Stomach smooth muscle (tissue), 2 donors: ENCODE results near the gene TMPRSS9.
"Not testable (repeated sequence)": the region's sequence is repeated elsewhere in the genome, so short reads cannot be mapped to it uniquely, and the experiment has no call there.

Source experiments
- H3K27ac ChIP-seq: one replicate; pipeline ENCODE4 v1.7.0; 2013; ENCODE audit warnings: mild to moderate bottlenecking, low read length, inconsistent platforms
- H3K27me3 ChIP-seq, 2 donors: one replicate each; pipeline ENCODE4 v1.7.0; 2013; ENCODE audit warnings: low read length in 2 of 2; ENCODE audit not compliant: insufficient read depth in 2 of 2, control insufficient read depth in 1 of 2
- H3K36me3 ChIP-seq, 2 donors: one replicate each; pipeline ENCODE4 v1.7.0; 2013; ENCODE audit warnings: low read length in 2 of 2; ENCODE audit not compliant: control insufficient read depth in 2 of 2, insufficient read depth in 2 of 2
- H3K4me1 ChIP-seq: one replicate; pipeline ENCODE4 v1.7.0; 2013; ENCODE audit warnings: low read length; ENCODE audit not compliant: control insufficient read depth, insufficient read depth
- H3K4me3 ChIP-seq, 2 donors: one replicate each; pipeline ENCODE4 v1.7.0; 2013; ENCODE audit warnings: low read length in 2 of 2
- H3K9ac ChIP-seq, 2 donors: one replicate each; pipeline ENCODE4 v1.7.0; 2013; ENCODE audit warnings: low read length in 2 of 2, mild to moderate bottlenecking in 1 of 2
- H3K9me3 ChIP-seq, 2 donors: one replicate each; pipeline ENCODE4 v1.7.0; 2013; ENCODE audit warnings: low read length in 2 of 2; ENCODE audit not compliant: control insufficient read depth in 2 of 2
- donor health status: healthy.
- donor health status: Pancreatic carcinoma.

Gene TMPRSS9

DNA sequence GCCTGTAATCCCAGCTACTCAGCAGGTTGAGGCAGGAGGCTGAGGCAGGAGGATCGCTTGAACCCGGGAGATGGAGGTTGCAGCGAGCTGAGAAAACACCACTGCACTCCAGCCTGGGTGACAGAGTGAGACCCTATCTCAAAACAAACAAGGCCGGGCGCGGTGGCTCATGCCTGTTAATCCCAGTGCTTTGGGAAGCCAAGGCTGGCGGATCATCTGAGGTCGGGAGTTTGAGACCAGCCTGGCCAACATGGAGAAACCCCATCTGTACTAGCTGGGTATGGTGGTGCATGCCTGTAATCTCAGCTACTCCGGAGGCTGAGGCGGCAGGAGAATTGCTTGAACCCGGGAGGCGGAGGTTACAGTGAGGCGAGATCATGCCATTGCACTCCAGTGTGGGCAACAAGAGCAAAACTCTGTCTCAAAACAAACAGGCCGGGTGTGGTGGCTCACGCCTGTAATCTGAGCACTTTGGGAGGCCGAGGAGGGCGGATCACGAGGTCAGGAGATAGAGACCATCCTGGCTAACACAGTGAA, 35.3 kb downstream of the TMPRSS9 start:
- not testable (repeated sequence) for H3K27ac ChIP-seq, H3K9ac ChIP-seq, H3K4me3 ChIP-seq, H3K36me3 ChIP-seq, H3K27me3 ChIP-seq, H3K9me3 ChIP-seq, H3K4me1 ChIP-seq

DNA sequence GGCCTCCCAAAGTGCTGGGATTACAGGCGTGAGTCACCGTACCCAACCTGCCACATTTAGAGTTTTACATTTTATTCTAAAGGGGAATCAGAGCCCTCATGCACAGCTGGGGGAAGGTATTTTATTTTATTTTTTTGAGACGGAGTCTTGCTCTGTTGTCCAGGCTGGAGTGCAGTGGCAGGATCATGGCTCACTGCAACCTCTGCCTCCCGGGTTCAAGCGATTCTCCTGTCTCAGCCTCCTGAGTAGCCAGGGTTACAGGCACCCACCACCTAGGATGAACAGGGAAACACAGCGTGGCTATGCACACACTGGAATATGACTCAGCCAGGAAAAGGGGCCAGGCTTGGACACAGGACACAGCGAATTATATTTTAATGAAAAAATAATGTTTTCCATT, 37.1 kb downstream of the TMPRSS9 start:
- not testable (repeated sequence) for H3K9me3 ChIP-seq, H3K4me1 ChIP-seq, H3K27ac ChIP-seq, H3K27me3 ChIP-seq, H3K4me3 ChIP-seq, H3K9ac ChIP-seq, H3K36me3 ChIP-seq

DNA sequence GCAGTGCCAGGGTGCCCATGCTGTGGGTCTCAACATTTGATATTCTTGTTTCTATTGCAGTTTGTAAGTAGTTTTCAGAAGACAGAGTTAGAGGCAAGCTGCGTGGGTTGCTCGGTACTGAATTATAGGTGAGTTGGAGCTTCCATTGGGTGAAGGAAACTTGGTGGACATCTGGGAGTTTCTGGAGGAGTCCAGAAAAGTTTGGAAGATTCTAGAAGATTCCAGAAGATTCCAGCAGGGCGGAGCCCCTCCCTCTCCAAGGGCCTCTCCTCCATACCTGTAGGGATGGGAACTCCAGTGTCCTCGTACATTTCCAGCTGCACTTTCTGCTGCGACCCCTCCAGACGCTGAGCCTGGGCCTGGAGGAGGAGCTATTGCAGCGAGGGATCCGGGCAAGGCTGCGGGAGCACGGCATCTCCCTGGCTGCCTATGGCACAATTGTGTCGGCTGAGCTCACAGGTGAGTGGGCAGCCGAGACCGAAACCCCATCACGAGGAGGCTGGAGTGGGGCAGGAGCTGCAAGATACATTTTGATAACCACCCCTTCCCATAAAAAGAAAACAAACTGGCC, 38.8 kb downstream of the TMPRSS9 start:
- Histone ChIP-seq H3K36me3 (no peaks in the 10 kb centered on the region), H3K27me3 (peaks cover 0 to 5% of the 10 kb centered on the region in 2 donors), H3K9ac (no peak overlapping the region), H3K27ac (no peak overlapping the region), H3K9me3 (no peaks in the 10 kb centered on the region), H3K4me1 (no peaks in the 10 kb centered on the region), H3K4me3 (no peak overlapping the region)

DNA sequence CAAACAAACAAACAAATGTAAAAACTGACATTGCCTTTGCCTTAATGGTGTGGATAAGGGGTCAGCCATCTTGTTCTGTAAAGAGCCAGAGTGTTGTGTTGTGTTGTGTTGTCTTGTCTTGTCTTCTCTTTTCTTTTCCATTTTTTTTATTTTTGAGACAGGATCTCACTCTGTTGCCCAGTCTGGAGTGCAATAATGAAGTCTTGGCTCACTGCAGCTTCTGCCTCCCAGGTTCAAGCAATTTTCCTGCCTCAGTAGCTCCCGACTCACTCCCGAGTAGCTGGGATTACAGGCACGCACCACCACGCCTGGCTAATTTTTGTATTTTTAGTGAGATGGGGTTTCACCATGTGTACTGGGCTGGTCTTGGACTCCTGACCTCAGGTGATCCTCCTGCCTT, 39.5 kb downstream of the TMPRSS9 start:
- Histone ChIP-seq H3K4me3 (no peak overlapping the region), H3K27me3 (peaks cover 0 to 5% of the 10 kb centered on the region in 2 donors), H3K27ac (no peak overlapping the region), H3K36me3 (no peaks in the 10 kb centered on the region), H3K9me3 (no peaks in the 10 kb centered on the region), H3K4me1 (no peaks in the 10 kb centered on the region), H3K9ac (no peak overlapping the region)

DNA sequence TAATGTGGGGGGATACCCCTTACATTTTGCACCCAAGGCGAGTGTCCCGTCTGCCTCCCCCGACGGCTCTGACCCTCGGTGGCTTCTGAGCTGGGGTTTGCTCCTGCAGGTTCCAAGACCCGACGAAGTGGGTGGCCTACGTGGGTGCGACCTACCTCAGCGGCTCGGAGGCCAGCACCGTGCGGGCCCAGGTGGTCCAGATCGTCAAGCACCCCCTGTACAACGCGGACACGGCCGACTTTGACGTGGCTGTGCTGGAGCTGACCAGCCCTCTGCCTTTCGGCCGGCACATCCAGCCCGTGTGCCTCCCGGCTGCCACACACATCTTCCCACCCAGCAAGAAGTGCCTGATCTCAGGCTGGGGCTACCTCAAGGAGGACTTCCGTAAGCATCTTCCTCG, 48.2 kb downstream of the TMPRSS9 start:
- Histone ChIP-seq H3K27me3 (peaks cover 0 to 2% of the 10 kb centered on the region in 2 donors), H3K27ac (no peak overlapping the region), H3K9me3 (no peaks in the 10 kb centered on the region), H3K4me1 (no peaks in the 10 kb centered on the region), H3K9ac (no peak overlapping the region), H3K4me3 (no peak overlapping the region), H3K36me3 (no peaks in the 10 kb centered on the region)

DNA sequence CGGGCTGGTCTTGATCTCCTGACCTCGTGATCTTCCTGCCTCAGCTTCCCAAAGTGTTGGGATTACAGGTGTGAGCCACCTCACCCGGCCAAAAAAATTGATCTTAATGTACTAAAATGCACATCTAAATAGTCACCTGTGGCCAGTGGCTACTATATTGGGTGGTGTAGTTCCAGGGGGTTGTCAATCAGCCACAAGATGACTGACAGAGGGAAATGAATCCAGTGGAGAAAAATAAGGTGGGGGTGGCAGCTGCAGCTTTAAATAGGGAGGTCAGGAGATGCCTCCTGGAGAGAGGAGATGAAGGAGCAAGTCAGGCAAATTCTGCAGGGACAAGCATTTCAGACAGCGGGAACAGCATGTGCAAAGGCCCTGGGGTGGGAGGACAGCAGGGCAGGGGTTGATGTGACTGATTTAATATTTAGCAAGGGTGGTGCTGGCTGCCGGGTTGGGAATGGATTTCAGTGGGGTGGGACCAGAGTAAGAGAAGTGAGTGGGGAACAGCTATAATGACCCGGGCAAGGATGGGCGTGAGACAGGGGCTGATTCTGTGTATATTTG, 49.4 kb downstream of the TMPRSS9 start:
- H3K9me3 ChIP-seq: no peaks in the 10 kb centered on the region
- no peaks in the 10 kb centered on the region for H3K4me1 ChIP-seq
- H3K9ac ChIP-seq: no peak overlapping the region
- no peak overlapping the region for H3K27ac ChIP-seq
- H3K4me3 ChIP-seq: no peak overlapping the region
- no peaks in the 10 kb centered on the region for H3K36me3 ChIP-seq
- H3K27me3 ChIP-seq: peaks cover 0 to 2% of the 10 kb centered on the region in 2 donors

DNA sequence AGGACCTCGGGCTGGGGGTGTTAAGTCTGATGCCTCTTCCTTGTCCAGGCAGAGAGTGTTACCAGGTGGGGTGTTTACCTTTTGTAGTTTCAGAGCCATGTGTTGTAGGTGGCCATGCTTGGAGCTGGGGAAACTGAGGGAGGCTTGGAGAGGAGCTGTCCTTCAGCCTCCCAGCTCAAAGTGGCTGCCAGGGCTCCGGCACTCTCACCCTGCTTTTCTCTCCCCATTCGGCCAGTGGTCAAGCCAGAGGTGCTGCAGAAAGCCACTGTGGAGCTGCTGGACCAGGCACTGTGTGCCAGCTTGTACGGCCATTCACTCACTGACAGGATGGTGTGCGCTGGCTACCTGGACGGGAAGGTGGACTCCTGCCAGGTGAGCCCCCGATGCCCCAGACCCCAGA, 50.0 kb downstream of the TMPRSS9 start:
- H3K4me1 ChIP-seq: no peaks in the 10 kb centered on the region
- peaks cover 0 to 2% of the 10 kb centered on the region in 2 donors for H3K27me3 ChIP-seq
- no peak overlapping the region for H3K4me3 ChIP-seq
- H3K27ac ChIP-seq: no peak overlapping the region
- H3K9ac ChIP-seq: no peak overlapping the region
- H3K9me3 ChIP-seq: no peaks in the 10 kb centered on the region
- H3K36me3 ChIP-seq: no peaks in the 10 kb centered on the region

DNA sequence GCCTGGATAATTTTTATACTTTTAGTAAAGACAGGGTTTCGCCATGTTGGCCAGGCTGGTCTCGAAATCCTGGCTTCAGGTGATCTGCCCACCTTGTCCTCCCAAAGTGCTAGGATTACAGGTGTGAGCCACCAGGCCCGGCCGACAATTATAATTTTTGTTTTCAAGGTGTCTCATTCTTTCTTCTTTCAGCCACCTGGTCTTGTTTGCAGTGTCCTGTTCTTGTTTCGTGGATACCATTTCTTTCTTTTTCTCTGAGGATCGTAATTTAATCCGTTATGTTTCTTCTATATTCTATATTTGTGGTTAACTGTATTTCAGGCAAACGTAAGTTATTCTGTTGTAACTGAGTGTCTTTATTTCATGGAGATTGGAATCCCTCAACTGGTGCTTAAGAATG, 51.6 kb downstream of the TMPRSS9 start:
- Histone ChIP-seq H3K27ac (no peak overlapping the region), H3K27me3 (peaks cover 0 to 2% of the 10 kb centered on the region in 2 donors), H3K9ac (no peak overlapping the region), H3K9me3 (peaks cover 0 to 1% of the 10 kb centered on the region in 2 donors), H3K4me1 (no peaks in the 10 kb centered on the region), H3K4me3 (no peak overlapping the region), H3K36me3 (no peaks in the 10 kb centered on the region)

DNA sequence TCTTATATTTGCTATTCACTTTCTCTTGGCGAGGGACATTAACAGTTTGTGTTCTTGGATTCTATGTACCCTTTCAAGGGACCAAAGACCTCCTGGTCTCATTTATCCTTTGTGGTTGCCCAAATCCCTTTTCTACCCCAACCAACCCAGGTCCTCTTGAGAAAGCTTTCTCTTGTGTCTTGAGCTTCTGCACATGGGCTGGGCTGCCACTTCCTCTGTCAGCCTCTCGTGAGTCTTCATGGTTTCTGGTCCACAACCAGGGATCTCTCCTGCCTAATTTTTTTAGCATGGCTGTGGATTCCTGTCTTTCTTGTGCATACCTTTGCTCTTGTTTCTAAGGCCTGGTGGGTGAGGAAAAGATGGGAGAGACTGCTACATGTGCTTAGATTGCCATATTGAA, 52.4 kb downstream of the TMPRSS9 start:
- Histone ChIP-seq H3K27me3 (peaks cover 0 to 2% of the 10 kb centered on the region in 2 donors), H3K9ac (no peak overlapping the region), H3K36me3 (no peaks in the 10 kb centered on the region), H3K4me3 (no peak overlapping the region), H3K27ac (no peak overlapping the region), H3K9me3 (peaks cover 0 to 3% of the 10 kb centered on the region in 2 donors), H3K4me1 (no peaks in the 10 kb centered on the region)

DNA sequence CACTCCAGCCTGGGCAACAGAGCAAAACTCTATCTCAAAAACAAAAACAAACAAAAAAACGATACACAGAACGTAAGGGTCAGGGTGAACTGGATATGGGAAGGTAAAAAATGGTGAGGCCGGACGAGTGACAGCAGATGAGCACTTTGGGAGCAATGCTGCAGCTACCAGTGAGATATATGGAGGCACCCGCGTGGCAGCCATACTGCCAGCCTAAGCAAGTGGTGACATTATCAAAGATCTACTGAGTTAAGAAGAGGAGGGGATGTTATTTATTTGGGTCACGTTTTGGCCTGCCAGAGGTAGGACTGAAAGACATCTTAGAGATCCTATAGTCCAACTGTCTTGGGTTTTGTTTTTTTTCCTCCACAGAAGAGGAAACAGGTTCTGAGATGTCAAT, 53.1 kb downstream of the TMPRSS9 start:
- Histone ChIP-seq H3K4me3 (no peak overlapping the region), H3K36me3 (peaks cover 0 to 3% of the 10 kb centered on the region in 2 donors), H3K9ac (no peak overlapping the region), H3K27ac (no peak overlapping the region), H3K9me3 (peaks cover 0 to 3% of the 10 kb centered on the region in 2 donors), H3K27me3 (peaks cover 0 to 2% of the 10 kb centered on the region in 2 donors), H3K4me1 (no peaks in the 10 kb centered on the region)

DNA sequence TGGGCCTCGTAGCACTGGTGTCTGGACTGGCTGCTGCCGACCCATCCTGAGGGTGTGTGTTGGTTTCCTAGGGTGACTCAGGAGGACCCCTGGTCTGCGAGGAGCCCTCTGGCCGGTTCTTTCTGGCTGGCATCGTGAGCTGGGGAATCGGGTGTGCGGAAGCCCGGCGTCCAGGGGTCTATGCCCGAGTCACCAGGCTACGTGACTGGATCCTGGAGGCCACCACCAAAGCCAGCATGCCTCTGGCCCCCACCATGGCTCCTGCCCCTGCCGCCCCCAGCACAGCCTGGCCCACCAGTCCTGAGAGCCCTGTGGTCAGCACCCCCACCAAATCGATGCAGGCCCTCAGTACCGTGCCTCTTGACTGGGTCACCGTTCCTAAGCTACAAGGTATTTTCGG, 53.6 kb downstream of the TMPRSS9 start:
- H3K4me3 ChIP-seq: no peak overlapping the region
- H3K27me3 ChIP-seq: peaks cover 0 to 2% of the 10 kb centered on the region in 2 donors
- no peak overlapping the region for H3K27ac ChIP-seq
- no peak overlapping the region for H3K9ac ChIP-seq
- no peaks in the 10 kb centered on the region for H3K4me1 ChIP-seq
- peaks cover 0 to 3% of the 10 kb centered on the region in 2 donors for H3K9me3 ChIP-seq
- H3K36me3 ChIP-seq: peaks cover 0 to 3% of the 10 kb centered on the region in 2 donors
